GM12878 (cell line): ENCODE data around the gene UBAC2. TPM values are rescaled to one million over a fixed set of nuclear protein-coding genes. Genes with fewer than 3 reads are reported as not detected.

Experiments
- ATF2 ChIP-seq: IDR thresholded peaks from 2 replicates; pipeline ENCODE4 v1.6.1; 2012; ENCODE audit warnings: low read length, inconsistent platforms
- DPF2 ChIP-seq: fragments of 450-650 bp; IDR thresholded peaks from 2 replicates; pipeline ENCODE4 v1.6.1; 2017; ENCODE audit warnings: mild to moderate bottlenecking
- E2F8 ChIP-seq: fragments of 450-650 bp; IDR thresholded peaks from 2 replicates; pipeline ENCODE4 v1.6.1; 2018; ENCODE audit warnings: mild to moderate bottlenecking, low read depth, moderate library complexity; ENCODE audit not compliant: partially characterized antibody
- EP300 ChIP-seq, 2 experiments: fragments of 150-350 bp in 1 of 2; IDR thresholded peaks; 2 replicates each; pipeline ENCODE4 v1.6.1; 2011 to 2012; ENCODE audit warnings: low read depth in 2 of 2, low read length in 2 of 2, borderline replicate concordance in 1 of 2, improper control_type of control experiment in 1 of 2, inconsistent platforms in 1 of 2; ENCODE audit not compliant: control insufficient read depth in 1 of 2
- GATAD2B ChIP-seq: fragments of 450-650 bp; conservative IDR thresholded peaks from 2 replicates; pipeline ENCODE4 v1.6.1; 2017; ENCODE audit warnings: low read depth, mild to moderate bottlenecking, moderate library complexity
- HSF1 ChIP-seq: fragments of 150-350 bp; IDR thresholded peaks from 2 replicates; pipeline ENCODE4 v1.6.1; 2014; ENCODE audit warnings: mild to moderate bottlenecking, low read depth, low read length
- MAX ChIP-seq: IDR thresholded peaks from 2 replicates; pipeline ENCODE4 v1.6.1; 2012; ENCODE audit warnings: low read depth, low read length, improper control_type of control experiment
- MYC ChIP-seq: IDR thresholded peaks from 2 replicates; pipeline ENCODE4 v1.6.1; 2011; ENCODE audit warnings: mild to moderate bottlenecking, low read length, moderate library complexity, inconsistent platforms; ENCODE audit not compliant: insufficient read depth, insufficient replicate concordance, insufficient read length, severe bottlenecking
- RBBP5 ChIP-seq: fragments of 200-600 bp; sonication (generic); conservative IDR thresholded peaks from 2 replicates; pipeline ENCODE4 v1.6.1; 2016
- USF2 ChIP-seq: IDR thresholded peaks from 2 replicates; pipeline ENCODE4 v1.6.1; 2011; ENCODE audit warnings: low read depth, low read length, improper control_type of control experiment, borderline replicate concordance
- ZNF274 ChIP-seq: IDR thresholded peaks from one replicate; pipeline ENCODE4 v1.8.0; 2011; ENCODE audit not compliant: insufficient read length, insufficient read depth
- polyA plus RNA-seq, 11 experiments: library from polyadenylated mRNA; depleted of rRNA in 4 of 11; unstranded in 6 of 11; stranded (reverse) in 5 of 11; fragments of >200 nt; fragmentation: Nextera tagmentation in 4 of 11; fragmentation: Illumina TruSeq in 1 of 11; extraction: Ambion mirVana in 4 of 11; extraction: Trizol in 1 of 11; gene quantifications; 1 replicate in 1 of 11; 2 replicates in 10 of 11; pipeline versions ENCODE4 v1.2.1 to v1.2.3, GENCODE V29; 2011 to 2016; ENCODE audit warnings: inconsistent platforms in 2 of 11, missing spikeins in 2 of 11, low read depth in 1 of 11
- total RNA-seq, 4 experiments: library from RNA; depleted of rRNA in 3 of 4; stranded (reverse); fragments of >200 nt in 3 of 4; fragmentation: Illumina TruSeq in 1 of 4; extraction: Trizol in 1 of 4; gene quantifications; 2 replicates each; pipeline versions ENCODE4 v1.2.1 to v1.2.3, GENCODE V29; 2013 to 2021

Gene UBAC2
- total and polyA plus RNA-seq, 10 of the 15 experiments (the other 5 are each of a cell fraction or from before 2014, with no cell fraction given), result 3.0 to 54.6 (median 17.4) TPM

GRCh38 chr13:99185606-99186005 lies 15.0 kb upstream of the UBAC2 start (continued):
- TF ChIP-seq EP300 (IDR thresholded peaks at IDR 0.05; ENCODE audit: borderline replicate concordance in 1 of 2, control insufficient read depth in 1 of 2, low read depth in 2 of 2, low read length in 2 of 2) (no peak), MYC (no peak), DPF2 (no peak), HSF1 (no peak), ATF2 (no peak), MAX (no peak), E2F8 (no peak), RBBP5 (no peak), USF2 (no peak), ZNF274 (no peak), GATAD2B (no peak)
